NCI-H1436 treated with DMSO at 0.1 percent for 48 hours (cell line): ENCODE measurements around the gene RTKN2.
"Not testable (repeated sequence)": the region's sequence is repeated elsewhere in the genome, so short reads cannot be mapped to it uniquely, and the experiment has no call there.

ENCODE experiments used
- DNase-seq: peaks from one replicate; lab custom pipeline; 2025; lab: John Stamatoyannopoulos, UW

The RTKN2 gene

DNA sequence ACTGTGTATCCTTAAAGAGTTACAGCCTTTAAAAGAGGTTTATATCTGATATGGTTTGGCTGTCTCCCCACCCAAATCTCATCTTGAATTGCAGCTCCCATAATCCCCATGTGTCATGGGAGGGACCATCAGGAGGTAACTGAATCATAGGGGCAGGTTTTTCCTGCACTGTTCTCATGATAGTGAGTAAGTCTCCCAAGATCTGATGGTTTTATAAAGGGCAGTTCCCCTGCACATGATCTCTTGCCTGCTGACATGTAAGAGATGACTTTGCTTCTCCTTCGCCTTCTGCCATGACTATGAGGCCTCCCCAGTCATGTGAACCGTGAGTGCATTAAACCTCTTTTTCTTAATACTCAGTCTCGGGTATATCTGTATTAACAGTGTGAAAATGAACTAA is 9.7 kb downstream of the RTKN2 start:
- DNase-seq = no peak

DNA sequence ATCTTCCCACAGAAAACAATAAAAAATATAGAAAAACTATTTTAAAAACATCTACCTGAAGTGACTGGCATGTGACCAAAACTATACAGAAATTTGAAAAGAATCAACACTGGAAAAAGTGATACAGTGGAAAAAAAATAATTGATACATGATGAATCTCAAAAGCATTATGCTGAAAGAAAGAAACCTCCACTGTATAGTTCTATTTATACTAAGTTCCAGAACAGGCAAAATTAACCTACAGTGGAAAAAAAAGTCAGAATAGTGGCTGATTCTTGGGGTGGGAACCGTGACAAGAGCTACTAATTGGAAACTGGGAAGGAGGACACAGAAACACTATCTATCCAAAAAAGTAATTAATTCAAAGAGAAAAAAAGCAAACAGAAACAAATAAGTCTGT is 14.9 kb downstream of the RTKN2 start:
- no peak for DNase-seq

DNA sequence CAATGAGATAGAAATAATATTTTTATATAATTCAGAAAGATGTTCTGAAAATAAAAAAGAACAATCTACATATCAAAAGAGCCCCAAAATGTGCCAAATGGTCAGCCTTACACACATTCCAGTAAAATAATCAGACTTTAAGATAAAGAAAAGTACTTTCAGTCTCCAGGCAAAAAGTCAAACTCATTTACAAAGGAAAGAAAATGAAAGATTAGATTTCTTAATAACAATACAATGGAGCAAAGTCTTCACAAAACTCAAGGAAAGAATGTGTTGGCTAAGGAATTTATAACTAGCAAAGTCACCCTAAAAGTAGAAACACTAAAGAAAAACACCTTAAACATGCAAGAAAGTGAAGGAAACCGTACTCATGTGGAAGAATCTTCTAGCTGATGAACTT is 16.6 kb downstream of the RTKN2 start:
- no peak for DNase-seq

DNA sequence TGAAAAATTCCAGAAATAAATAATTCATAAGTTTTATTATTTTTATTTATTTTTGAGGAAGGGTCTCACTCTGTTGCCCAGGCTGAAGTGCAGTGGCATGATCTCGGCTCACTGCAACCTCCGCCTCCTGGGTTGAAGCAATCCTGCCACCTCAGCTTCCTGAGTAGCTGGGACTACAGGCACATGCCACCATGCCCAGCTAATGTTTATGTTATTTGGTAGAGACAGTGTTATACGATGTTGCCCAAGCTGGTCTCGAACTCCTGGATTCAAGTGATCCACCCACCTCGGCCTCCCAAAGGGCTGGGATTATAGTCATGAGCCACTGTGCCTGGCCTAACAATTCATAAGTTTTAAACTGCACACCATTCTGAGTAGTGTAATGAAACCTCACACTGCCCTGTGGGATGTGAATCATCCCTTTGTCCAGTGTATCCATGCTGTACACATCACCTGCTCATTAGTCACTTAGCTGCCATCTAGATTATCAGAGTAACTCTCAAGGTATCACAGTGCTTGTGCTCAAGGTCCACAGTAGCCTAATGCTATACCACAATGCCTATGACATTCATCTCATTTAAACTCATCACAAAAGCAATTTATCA is 17.9 kb downstream of the RTKN2 start:
- no peak for DNase-seq

DNA sequence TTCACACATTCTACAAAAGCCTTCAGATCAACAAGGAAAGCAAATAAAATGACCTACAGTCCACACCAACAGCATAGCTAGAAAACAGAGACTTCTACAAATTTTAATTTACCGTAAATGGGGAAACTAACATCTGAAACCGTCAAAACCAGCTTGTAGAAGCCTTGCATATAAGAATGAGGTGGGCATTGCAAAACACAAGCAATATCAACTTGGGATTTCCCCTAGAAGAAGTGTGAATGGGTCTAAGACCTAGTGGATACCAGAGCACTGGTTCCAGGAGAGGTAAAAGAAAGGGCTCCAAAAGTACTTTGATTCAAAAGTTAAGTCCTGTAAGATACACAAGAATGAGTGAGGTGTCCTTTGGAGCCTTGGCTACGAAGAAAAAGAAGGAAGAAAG is 18.7 kb downstream of the RTKN2 start:
- no peak for DNase-seq

DNA sequence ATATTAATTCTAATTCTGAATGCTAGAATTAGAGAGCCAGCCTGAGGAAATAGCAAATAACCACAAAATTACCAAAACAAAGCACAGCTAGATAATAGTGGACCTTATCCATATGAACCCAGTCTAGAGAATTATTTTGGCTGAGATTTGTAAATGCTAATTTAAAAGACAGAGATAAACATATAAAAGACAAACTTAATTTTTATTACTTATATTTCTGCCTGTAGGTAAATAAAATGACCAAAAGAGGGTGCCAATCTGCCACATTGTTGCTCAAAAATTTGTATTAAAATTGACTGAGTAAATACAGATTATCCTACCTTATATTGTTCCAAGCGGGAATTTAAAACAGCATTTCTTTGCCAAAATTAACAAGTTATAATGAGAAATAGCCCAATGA is 20.2 kb downstream of the RTKN2 start:
- DNase-seq = no peak

DNA sequence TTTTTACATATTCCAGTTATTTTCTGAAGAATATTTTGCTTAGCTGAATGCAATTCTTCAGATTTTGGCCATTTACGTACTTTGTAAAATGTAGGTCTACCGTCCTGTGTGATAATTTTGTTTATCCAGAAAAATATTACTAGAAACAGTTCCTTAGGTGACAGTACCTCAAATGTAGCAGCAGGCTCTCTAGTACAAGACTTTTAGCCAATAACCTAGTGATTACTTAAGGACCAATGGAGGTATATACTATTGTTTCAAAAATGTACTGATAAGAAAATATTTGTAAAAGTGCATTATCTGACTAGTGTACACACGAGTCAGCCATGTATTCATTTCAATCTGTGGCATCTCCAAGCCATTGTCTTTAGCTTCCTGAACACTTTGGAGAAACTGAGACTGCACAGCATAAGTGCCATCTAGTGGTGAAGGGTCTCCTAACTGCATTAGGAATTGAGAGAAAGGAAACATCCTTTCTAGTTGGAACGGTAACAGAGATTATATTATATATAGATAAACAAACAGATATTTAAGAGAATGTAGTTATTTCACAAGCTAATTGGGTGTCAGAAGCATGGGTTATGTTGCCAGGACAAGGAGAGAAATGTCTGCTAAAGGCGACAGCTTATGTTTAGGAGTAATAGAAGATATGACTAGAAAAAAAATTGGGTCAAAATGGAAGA is 23.7 kb downstream of the RTKN2 start:
- peak; percentile 26 for DNase-seq

DNA sequence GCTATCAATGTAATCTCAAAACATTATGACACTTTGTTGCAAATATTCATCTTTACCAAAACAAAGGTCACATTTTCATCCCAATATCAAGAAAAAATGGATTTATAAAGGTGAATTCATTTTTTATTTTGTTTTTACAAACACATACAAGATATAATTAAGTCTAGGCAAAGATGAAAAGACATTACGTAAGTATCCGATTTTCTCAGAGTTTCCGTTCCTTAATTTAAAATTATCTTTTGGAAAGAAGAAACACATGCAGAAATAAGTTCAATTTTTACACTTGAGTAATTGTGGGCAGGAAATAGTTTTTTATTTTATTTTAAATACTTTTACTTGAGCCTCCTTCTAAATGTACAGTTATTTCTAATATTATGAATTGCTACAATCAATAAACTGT is 24.6 kb downstream of the RTKN2 start:
- no peak for DNase-seq

DNA sequence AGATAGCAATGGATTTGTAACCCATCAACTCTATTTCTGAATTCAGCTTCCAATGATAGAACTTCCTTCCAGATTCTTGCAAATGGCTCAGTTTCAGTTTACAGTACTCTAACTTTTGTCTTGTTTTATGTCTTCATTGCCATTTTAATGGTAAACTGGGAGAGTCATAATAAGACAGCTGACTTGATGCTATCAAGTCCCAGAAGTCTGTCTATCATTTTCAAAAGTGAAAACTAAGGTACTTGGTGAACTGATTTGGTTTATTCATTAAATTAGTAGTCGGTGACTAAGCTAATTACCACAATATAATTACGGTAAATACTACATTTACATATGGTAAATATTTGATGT is 25.0 kb downstream of the RTKN2 start:
- no peak for DNase-seq

DNA sequence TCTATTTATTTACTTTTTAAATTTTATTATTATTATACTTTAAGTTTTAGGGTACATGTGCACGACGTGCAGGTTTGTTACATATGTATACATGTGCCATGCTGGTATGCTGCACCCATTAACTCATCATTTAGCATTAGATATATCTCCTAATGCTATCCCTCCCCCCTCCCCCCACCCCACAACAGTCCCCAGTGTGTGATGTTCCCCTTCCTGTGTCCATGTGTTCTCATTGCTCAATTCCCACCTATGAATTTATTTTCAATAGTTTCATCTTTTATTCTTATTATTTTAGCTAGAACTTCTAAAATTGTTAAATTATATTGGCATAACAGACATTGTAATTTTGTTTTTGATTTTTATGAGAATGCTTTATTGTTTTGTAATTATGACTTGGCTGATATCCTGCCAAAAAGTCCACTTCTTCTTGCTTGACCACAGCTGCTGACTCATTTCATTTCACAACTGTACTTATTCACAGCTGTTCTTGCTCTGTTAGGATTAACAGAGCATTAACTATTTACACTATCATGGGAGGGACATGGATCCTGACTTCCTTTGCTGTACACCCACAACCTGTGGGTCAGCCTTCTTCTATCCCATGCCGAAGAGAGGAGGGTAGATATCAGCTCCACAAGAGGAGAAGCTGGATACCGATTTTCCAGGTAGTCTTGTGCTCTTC is 25.5 kb downstream of the RTKN2 start:
- DNase-seq = not testable (repeated sequence)

DNA sequence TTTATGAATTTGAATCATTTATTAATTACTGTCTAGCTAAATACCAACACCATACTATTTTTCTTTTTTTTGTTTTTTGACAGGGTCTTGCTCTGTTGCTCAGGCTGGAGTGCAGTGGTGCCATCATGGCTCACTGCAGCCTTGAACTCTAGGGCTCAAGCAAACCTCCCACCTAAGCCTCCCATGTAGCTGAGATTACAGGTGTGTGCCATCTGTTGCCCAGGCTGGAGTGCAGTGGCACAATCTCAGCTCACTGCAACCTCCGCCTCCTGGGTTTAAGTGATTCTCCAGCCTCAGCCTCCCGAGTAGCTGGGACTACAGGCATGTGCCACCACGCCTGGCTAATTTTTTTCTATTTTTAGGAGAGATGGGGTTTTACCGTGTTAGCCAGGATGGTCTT is 27.1 kb downstream of the RTKN2 start:
- DNase-seq = not testable (repeated sequence)

DNA sequence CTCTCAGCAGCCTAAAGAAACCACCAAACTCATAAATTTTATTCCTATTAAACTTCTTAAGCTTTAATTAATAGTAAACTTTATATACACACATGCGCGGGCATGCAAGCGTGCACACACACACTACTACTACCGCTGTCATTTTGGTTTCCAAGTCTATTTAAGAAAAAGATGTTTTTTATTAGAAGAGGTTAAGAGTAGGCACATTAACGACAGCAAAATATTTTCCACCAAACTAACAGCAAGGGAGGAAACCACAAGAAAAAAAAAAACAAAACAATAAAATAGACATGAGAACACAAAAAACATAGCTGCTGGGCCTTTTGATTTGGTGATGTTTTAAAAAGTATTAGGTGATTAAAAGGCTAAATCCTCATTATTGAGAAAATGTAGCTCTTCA is 28.6 kb downstream of the RTKN2 start:
- no peak for DNase-seq

DNA sequence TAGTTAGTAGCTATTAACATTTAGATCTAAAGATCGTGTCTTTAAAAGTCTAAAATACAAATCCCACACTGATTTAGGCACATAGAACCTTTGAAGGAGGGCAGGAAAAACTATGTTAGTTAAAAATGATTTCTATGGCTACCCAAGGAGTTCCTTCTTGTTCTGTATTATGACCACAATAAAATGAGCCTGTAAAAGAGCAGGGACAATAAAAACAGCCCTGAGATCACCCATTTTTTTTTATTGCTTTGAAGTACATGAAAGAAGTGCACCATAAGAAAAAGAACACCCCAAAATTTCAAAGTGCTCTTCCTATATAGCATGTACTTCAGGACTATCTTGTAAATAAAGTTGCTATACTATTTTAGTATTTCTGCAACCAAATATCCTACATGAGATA is 29.8 kb downstream of the RTKN2 start:
- no peak for DNase-seq

DNA sequence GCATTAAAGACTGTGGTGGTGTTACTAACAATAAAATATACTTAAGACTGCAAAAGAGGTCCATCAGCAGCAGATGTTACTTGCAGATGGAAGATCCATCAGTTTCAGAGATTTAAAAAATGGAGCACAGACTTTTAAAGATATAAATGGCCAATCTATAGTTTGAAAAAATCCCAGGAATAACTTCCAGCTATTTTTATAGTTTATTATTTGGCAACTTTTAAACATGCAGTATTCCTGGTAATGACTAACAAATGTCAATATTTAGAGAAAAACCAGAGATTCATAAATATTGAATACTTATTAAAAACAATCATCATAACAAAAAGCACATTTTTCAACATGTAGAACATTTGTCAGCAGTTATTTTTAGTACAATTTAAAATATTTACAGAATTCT is 30.7 kb downstream of the RTKN2 start:
- DNase-seq = no peak

DNA sequence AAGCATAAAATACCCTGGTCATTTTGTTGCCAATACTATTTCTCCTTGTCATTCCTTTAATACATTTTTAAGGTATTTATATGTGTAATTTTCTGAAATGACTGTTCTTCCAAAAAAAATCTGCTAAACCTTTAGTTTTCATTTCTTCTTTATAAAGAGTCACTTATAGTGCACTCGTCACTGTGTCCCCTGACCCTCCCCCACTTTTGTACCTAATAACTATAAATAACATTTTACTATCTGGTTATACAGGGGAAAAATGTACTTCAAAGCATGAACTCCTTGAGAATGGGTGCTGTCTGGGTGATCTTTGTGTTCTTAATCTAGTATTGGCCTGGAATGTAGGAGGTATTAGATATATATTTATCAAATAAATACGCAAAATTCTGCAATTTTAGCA is 31.1 kb downstream of the RTKN2 start:
- DNase-seq = no peak

DNA sequence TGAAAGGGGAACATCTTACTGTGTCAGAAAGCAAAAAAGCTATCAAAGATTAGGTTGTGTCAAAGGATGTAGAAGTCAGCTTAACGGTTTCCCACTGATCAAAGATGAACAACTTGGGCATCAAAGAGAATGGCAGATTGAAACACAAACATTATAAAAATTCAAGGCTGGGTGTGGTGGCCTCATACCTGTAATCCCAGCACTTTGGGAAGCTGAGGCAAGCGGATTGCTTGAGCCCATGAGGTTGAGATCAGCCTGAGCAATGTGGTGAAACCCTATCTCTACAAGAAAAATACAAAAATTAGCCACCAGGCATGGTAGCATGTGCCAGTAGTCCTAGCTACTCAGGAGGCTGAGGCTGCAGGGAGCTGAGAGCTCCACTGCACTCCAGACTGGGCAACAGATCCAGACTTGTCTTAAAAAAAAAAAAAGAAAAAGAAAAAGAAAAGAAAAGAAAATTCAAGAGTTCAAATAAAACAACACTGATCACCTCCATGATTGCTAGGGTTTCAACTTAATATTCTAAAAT is 34.5 kb downstream of the RTKN2 start:
- no peak for DNase-seq

DNA sequence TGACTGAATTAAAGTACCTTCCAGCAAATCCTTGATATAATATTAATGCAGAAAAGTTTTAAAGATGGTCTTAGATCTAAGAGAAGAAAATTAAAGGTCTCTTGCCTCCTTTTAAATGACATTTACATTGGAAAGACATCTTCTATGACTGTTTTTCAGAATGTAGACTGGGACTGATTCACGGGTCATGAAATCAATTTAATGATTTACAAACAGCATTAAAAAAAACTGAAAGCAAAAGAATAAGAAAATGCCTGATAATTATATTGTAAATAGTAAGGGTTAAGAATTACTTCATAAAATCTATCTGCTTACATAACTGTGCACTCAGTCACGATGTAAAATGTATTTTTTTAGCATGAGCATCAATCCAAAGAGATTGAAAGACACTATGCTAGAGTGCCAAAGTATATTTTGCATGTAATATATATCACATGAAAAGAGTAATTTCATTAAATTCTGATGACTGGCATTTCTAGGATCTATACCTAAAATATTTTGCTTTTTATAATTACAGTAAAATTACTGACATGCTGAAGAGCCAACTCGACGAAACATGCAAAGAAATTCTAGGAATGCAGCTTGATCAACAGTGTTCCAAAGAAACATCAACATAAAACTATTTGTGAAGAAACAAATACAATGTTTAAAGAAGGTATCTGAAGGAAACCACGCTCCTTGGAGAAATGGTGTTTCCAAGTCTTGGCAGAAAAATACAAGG is 35.1 kb downstream of the RTKN2 start:
- DNase-seq = no peak

DNA sequence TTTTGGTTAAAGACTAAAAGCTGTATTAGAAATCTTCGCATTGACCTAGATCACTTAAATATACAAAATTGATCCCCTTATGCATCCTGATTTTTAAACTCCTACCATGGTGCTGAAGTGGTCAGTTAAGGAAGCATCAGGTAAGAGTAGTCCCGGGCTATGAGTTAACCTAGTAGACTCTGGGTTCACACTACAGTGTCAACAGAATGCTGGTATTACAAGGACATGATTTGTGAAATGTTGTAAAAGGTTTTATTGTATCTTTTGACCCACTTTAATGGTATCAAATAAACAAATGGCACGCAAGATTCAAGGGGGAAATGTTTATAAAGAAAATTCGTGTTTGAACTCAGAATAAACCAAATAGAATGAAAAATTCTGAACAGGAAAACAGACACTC is 36.8 kb downstream of the RTKN2 start:
- no peak for DNase-seq

DNA sequence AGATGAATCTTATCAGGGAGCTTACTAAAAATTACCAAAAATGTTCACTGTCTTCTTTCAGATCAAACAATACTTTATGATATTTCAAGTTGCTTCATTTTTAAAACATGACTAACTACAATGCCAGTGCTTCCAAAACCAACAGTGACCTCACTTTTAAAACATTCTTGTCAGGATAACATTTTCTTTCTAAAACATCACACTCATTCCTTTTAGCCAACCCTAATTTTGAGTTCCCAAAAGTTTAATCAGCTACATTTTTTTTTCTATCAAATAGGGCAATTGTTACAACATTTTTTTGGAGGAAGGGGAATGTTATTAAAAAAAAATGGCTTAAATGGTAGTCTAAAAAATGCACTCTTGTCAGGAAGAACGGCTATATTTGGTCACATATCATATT is 37.3 kb downstream of the RTKN2 start:
- DNase-seq = no peak

DNA sequence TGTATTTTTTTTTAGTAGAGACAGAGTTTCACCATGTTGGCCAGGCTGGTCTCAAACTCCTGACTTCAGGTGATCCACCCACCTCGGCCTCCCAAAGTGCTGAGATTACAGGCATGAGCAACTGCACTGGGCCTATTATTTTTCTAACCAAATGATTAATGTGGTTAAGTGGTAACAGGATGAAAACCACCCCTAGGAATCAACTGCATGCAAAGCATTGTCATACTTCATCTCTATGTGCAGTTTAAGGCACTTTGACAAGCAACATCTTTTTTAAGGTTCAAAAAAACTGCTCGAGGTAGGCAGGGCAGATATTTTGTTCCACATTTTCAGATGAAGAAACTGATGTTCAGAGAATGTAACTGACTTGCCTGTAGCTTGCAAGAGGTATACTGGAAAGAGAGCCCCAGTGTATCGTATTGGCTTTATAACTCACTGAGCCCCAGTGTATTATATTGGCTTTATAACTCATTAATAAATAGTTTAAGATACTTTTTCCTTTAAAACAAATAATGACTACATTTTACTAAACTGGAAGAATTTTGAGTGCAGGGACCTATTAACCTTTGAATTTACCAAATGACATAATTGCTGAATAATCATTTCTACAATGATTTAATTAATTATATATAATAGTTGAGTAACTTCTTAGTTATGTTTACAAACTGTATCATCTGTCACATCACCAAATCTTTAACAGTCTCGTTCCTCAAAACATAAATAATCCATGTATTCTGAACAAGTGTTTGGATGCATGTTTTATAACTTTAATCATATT is 38.1 kb downstream of the RTKN2 start:
- no peak for DNase-seq

DNA sequence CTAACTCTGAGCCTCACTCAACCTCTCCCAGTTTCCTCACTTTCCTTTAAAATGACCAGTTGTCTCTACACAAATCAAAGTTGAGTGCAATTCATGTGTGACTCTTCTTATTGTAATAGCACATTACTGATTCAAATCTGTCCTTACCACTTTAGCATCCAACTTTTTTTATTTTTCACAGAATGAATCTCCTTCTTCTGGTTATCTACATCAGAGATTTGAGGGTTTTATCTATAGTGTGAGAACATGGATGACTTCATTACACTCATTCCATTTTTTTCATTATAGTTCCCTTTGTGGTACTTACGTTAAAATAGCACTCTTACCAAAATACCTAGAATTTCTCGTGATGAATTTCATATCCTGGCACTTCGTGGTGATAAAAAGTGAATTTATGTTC is 43.3 kb downstream of the RTKN2 start:
- no peak for DNase-seq

DNA sequence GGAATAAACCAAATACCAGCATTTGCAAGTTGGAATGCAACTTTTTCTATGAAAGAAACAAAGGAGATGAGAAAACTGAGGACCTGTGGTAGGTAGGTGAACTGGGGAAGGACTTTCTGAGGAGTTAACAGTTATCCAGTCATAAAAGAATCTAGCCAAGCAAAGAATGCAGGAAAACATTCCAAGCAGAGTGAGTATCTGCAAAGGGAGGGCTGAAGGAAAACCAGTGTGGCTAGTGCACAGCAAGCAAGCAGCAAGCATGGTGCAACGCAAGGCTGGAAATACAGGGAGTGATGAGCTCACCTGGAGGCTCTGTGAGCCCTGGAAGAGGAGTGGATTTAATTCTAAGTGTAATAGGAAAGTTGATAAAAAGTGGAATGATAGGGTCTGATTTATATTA is 44.0 kb downstream of the RTKN2 start:
- no peak for DNase-seq
